Measurements from ENCODE around the gene KCNK5.

DNA sequence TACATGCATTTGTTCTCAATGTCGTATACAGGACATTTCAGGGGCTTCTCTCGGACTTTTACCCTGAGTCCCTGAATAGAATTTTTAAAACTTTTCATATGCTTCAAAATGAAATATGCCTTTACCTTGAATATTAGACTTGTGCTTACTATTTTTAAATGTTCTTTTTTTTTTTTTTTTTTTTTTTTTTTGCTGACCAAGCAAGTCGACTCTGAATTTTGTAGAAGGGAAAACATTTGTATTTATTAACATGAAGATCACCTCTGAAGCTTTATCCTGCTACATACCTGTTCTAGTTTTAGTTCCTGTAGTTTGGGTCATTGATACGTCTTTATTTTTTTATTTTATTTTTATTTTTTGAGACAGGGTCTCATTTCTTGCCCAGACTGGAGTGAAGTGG lies 74.6 kb downstream of the KCNK5 start:
- TF ChIP-seq POLR2A (IDR thresholded peaks at IDR 0.05) (no peak), CTCF (IDR thresholded peaks at IDR 0.05 in 4 of 5, conservative IDR thresholded peaks at IDR 0.05 in 1 of 5) (no peak)

Data from gastrocnemius medialis (tissue), 4 donors.